HepG2 (cell line): ENCODE measurements around the gene SMKR1. TPM values are rescaled to one million over a fixed set of nuclear protein-coding genes. Genes with fewer than 3 reads are reported as not detected.

Experiments
- ATAC-seq: fragments of 200-7000 bp; cut with Tn5 transposase; 3 replicates; pipeline ENCODE4 v1.9.1; 2020; ENCODE audit warnings: mild to moderate bottlenecking, moderate library complexity
- BruUV-seq: library from RNA; stranded (reverse); fragments of 400-500 nt; replicated peaks from 2 replicates; lab custom pipeline; 2021; lab: Mats Ljungman, UMichigan
- CTCF ChIA-PET: fragments of 300-600 bp; formaldehyde crosslinking; extraction: SDS; loops from one replicate; lab custom pipeline; 2021; ENCODE audit warnings: low total read pairs, inconsistent platforms, low intra/inter-chr PET ratio; lab: Yijun Ruan, JAX
- POLR2A ChIA-PET: fragments of 350-600 bp; sonication (Branson Sonifier 250); formaldehyde crosslinking; loops from one replicate; lab custom pipeline; 2020; ENCODE audit warnings: antibody characterized with exemption, inconsistent platforms; lab: Yijun Ruan, JAX
- DNase-seq: peaks from one replicate; pipeline ENCODE4 v3.0.0-alpha.2; 2015; ENCODE audit warnings: low spot score
- FAIRE-seq: peaks from 3 replicates; lab custom pipeline; 2011; peaks lifted over from hg19 to GRCh38; lab: Jason Lieb, UNC
- H2AFZ ChIP-seq: one replicate; pipeline ENCODE4 v1.6.1; 2011; ENCODE audit warnings: low read length, inconsistent platforms
- H3K27ac ChIP-seq: fragments of 300-600 bp; 3 replicates; pipeline ENCODE4 v1.8.0; 2011; ENCODE audit warnings: mixed run types, mild to moderate bottlenecking, mixed read lengths, low read length, inconsistent platforms; ENCODE audit not compliant: insufficient read depth; ENCODE audit errors: extremely low read length
- H3K27me3 ChIP-seq, 2 experiments: fragments of 200-600 bp in 1 of 2; 2 replicates in 1 of 2; 3 replicates in 1 of 2; pipeline versions ENCODE4 v1.6.0 to v1.8.0; 2011; ENCODE audit warnings: low read length in 2 of 2, mild to moderate bottlenecking in 2 of 2, moderate library complexity in 2 of 2, inconsistent platforms in 1 of 2; ENCODE audit not compliant: insufficient read depth in 2 of 2, control insufficient read depth in 1 of 2
- H3K36me3 ChIP-seq, 2 experiments: fragments of 200-600 bp in 1 of 2; replicated peaks in 1 of 2; 2 replicates in 1 of 2; 3 replicates in 1 of 2; pipeline versions ENCODE4 v1.5.1 to v1.8.0; 2011; ENCODE audit warnings: low read length in 2 of 2, inconsistent platforms in 1 of 2; ENCODE audit not compliant: insufficient read depth in 2 of 2, control insufficient read depth in 1 of 2
- H3K4me1 ChIP-seq: 2 replicates; pipeline ENCODE4 v1.5.1; 2012; ENCODE audit warnings: low read length, inconsistent platforms; ENCODE audit not compliant: insufficient read depth
- H3K4me2 ChIP-seq: 2 replicates; pipeline ENCODE4 v1.6.0; 2011; ENCODE audit warnings: low read depth, low read length, inconsistent platforms
- H3K4me3 ChIP-seq, 3 experiments: fragments of 200-600 bp in 1 of 3; sonication (generic), shearing (Covaris generic) in 1 of 3; replicated peaks in 1 of 3; 2 replicates each; pipeline ENCODE4 v1.5.1; 2011 to 2016; ENCODE audit warnings: low read length in 3 of 3, inconsistent platforms in 2 of 3, low read depth in 2 of 3, mild to moderate bottlenecking in 2 of 3, control low read depth in 1 of 3, mixed read lengths in 1 of 3; ENCODE audit not compliant: insufficient read depth in 1 of 3
- H3K79me2 ChIP-seq: one replicate; pipeline ENCODE4 v1.6.1; 2011; ENCODE audit warnings: low read length, inconsistent platforms; ENCODE audit not compliant: insufficient read depth
- H3K9ac ChIP-seq: 2 replicates; pipeline ENCODE4 v1.6.0; 2011; ENCODE audit warnings: mild to moderate bottlenecking, low read depth, low read length, inconsistent platforms; ENCODE audit not compliant: insufficient read depth
- H3K9me3 ChIP-seq: 2 replicates; pipeline ENCODE4 v1.5.1; 2012; ENCODE audit warnings: mild to moderate bottlenecking, low read length
- H4K20me1 ChIP-seq: 2 replicates; pipeline ENCODE4 v1.6.0; 2011; ENCODE audit warnings: inconsistent platforms, mild to moderate bottlenecking, low read length, moderate library complexity; ENCODE audit not compliant: insufficient read depth
- BRF2 ChIP-seq: sonication (generic); formaldehyde crosslinking; IDR thresholded peaks from 2 replicates; pipeline ENCODE4 v1.8.1; 2022; ENCODE audit warnings: mild to moderate bottlenecking, missing genetic modification reagents
- MED8 ChIP-seq: sonication (generic); formaldehyde crosslinking; IDR thresholded peaks from 2 replicates; pipeline ENCODE4 v1.8.1; 2023; ENCODE audit warnings: mild to moderate bottlenecking, missing genetic modification reagents; ENCODE audit not compliant: insufficient replicate concordance
- NFE2 ChIP-seq: sonication (generic); formaldehyde crosslinking; IDR thresholded peaks from 2 replicates; pipeline ENCODE4 v1.4.0; 2020; ENCODE audit warnings: missing genetic modification reagents
- SALL2 ChIP-seq: sonication (generic); formaldehyde crosslinking; IDR thresholded peaks from 2 replicates; pipeline ENCODE4 v1.8.1; 2023; ENCODE audit warnings: mild to moderate bottlenecking, missing genetic modification reagents, inconsistent platforms
- SP2 ChIP-seq: sonication (generic); formaldehyde crosslinking; IDR thresholded peaks from 2 replicates; pipeline ENCODE4 v1.5.1; 2020; ENCODE audit warnings: mild to moderate bottlenecking, missing genetic modification reagents
- ZMAT5 ChIP-seq: sonication (generic); formaldehyde crosslinking; IDR thresholded peaks from 2 replicates; pipeline ENCODE4 v1.5.0; 2020; ENCODE audit warnings: mild to moderate bottlenecking, low read depth, missing genetic modification reagents, borderline replicate concordance
- ZNF441 ChIP-seq: sonication (generic); formaldehyde crosslinking; IDR thresholded peaks from 2 replicates; pipeline ENCODE4 v1.7.0; 2021; ENCODE audit warnings: missing genetic modification reagents, borderline replicate concordance
- ZNF619 ChIP-seq: sonication (generic); formaldehyde crosslinking; IDR thresholded peaks from 2 replicates; pipeline ENCODE4 v1.4.0; 2020; ENCODE audit warnings: mild to moderate bottlenecking, missing genetic modification reagents
- ZNF776 ChIP-seq: sonication (generic); formaldehyde crosslinking; IDR thresholded peaks from 2 replicates; pipeline ENCODE4 v1.4.0; 2020; ENCODE audit warnings: mild to moderate bottlenecking, missing genetic modification reagents
- ZNF879 ChIP-seq: sonication (generic); formaldehyde crosslinking; IDR thresholded peaks from 2 replicates; pipeline ENCODE4 v1.8.1; 2023; ENCODE audit warnings: missing genetic modification reagents
- ZSCAN30 ChIP-seq: sonication (generic); formaldehyde crosslinking; IDR thresholded peaks from 2 replicates; pipeline ENCODE4 v1.5.0; 2020; ENCODE audit warnings: mild to moderate bottlenecking, missing genetic modification reagents
- WGBS: methylation state at CpG from one replicate; pipeline ENCODE4 v1.1.6; 2017; ENCODE audit warnings: low lambda C conversion rate; 5-methylcytosine and 5-hydroxymethylcytosine counted together
- in situ Hi-C: cut with HindIII; loops from 2 replicates; pipeline ENCODE4 v1.10.0; 2017; ENCODE audit warnings: low pct_unique_long_range_greater_than_20kb; ENCODE audit not compliant: extremely low pct_ligation_motif_present
- intact Hi-C: fragments of 100-400 bp; cut with micrococcal nuclease; formaldehyde crosslinking; loops from one replicate; pipeline ENCODE4 v1.10.0; 2022; ENCODE audit not compliant: unreplicated experiment
- polyA plus RNA-seq, 8 experiments: library from polyadenylated mRNA; depleted of rRNA in 3 of 8; stranded (reverse) in 7 of 8; unstranded in 1 of 8; fragments of >200 nt; fragmentation: Illumina TruSeq in 4 of 8; extraction: Trizol in 4 of 8; gene quantifications; 2 replicates each; pipeline versions ENCODE4 v1.2.1 to v1.2.3, GENCODE V29; 2011 to 2016; ENCODE audit warnings: low read depth in 4 of 8, missing spikeins in 1 of 8, mixed read lengths in 1 of 8; ENCODE audit not compliant: insufficient read depth in 1 of 8
- total RNA-seq, 5 experiments: library from RNA; depleted of rRNA; stranded (reverse); fragments of >200 nt; fragmentation: Illumina TruSeq; extraction: Trizol; gene quantifications; 2 replicates each; pipeline ENCODE4 v1.2.3, GENCODE V29; 2016; ENCODE audit warnings: low read depth in 1 of 5
- TF ChIP-seq, protein P1 (sequence below): sonication (generic); formaldehyde crosslinking; IDR thresholded peaks from 2 replicates; pipeline ENCODE4 v1.5.1; 2020; ENCODE audit warnings: mild to moderate bottlenecking, missing genetic modification reagents, moderate library complexity
- TF ChIP-seq, protein P2 (sequence below): sonication (generic); formaldehyde crosslinking; IDR thresholded peaks from 2 replicates; pipeline ENCODE4 v1.4.0; 2020; ENCODE audit warnings: mild to moderate bottlenecking, missing genetic modification reagents

The SMKR1 gene
- total and polyA plus RNA-seq, 2 of the 13 experiments (the other 11 are each of a cell fraction or from before 2014, with no cell fraction given): 0.07 TPM; not detected in 1

- intact Hi-C loops: no loop called here
- TF ChIP-seq SP2 (CRISPR knock-in tag) (no peak), ZMAT5 (no peak), ZSCAN30 (CRISPR knock-in tag) (no peak), NFE2 (CRISPR knock-in tag) (no peak), SALL2 (CRISPR knock-in tag) (no peak), MED8 (CRISPR knock-in tag) (no peak), ZNF879 (no peak), ZNF441 (CRISPR knock-in tag) (no peak), ZNF776 (CRISPR knock-in tag) (no peak), ZNF619 (CRISPR knock-in tag) (no peak), BRF2 (CRISPR knock-in tag) (no peak)
- TF ChIP-seq, protein P1, sequence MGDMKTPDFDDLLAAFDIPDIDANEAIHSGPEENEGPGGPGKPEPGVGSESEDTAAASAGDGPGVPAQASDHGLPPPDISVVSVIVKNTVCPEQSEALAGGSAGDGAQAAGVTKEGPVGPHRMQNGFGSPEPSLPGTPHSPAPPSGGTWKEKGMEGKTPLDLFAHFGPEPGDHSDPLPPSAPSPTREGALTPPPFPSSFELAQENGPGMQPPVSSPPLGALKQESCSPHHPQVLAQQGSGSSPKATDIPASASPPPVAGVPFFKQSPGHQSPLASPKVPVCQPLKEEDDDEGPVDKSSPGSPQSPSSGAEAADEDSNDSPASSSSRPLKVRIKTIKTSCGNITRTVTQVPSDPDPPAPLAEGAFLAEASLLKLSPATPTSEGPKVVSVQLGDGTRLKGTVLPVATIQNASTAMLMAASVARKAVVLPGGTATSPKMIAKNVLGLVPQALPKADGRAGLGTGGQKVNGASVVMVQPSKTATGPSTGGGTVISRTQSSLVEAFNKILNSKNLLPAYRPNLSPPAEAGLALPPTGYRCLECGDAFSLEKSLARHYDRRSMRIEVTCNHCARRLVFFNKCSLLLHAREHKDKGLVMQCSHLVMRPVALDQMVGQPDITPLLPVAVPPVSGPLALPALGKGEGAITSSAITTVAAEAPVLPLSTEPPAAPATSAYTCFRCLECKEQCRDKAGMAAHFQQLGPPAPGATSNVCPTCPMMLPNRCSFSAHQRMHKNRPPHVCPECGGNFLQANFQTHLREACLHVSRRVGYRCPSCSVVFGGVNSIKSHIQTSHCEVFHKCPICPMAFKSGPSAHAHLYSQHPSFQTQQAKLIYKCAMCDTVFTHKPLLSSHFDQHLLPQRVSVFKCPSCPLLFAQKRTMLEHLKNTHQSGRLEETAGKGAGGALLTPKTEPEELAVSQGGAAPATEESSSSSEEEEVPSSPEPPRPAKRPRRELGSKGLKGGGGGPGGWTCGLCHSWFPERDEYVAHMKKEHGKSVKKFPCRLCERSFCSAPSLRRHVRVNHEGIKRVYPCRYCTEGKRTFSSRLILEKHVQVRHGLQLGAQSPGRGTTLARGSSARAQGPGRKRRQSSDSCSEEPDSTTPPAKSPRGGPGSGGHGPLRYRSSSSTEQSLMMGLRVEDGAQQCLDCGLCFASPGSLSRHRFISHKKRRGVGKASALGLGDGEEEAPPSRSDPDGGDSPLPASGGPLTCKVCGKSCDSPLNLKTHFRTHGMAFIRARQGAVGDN (CRISPR knock-in tag): no peak
- TF ChIP-seq, protein P2, sequence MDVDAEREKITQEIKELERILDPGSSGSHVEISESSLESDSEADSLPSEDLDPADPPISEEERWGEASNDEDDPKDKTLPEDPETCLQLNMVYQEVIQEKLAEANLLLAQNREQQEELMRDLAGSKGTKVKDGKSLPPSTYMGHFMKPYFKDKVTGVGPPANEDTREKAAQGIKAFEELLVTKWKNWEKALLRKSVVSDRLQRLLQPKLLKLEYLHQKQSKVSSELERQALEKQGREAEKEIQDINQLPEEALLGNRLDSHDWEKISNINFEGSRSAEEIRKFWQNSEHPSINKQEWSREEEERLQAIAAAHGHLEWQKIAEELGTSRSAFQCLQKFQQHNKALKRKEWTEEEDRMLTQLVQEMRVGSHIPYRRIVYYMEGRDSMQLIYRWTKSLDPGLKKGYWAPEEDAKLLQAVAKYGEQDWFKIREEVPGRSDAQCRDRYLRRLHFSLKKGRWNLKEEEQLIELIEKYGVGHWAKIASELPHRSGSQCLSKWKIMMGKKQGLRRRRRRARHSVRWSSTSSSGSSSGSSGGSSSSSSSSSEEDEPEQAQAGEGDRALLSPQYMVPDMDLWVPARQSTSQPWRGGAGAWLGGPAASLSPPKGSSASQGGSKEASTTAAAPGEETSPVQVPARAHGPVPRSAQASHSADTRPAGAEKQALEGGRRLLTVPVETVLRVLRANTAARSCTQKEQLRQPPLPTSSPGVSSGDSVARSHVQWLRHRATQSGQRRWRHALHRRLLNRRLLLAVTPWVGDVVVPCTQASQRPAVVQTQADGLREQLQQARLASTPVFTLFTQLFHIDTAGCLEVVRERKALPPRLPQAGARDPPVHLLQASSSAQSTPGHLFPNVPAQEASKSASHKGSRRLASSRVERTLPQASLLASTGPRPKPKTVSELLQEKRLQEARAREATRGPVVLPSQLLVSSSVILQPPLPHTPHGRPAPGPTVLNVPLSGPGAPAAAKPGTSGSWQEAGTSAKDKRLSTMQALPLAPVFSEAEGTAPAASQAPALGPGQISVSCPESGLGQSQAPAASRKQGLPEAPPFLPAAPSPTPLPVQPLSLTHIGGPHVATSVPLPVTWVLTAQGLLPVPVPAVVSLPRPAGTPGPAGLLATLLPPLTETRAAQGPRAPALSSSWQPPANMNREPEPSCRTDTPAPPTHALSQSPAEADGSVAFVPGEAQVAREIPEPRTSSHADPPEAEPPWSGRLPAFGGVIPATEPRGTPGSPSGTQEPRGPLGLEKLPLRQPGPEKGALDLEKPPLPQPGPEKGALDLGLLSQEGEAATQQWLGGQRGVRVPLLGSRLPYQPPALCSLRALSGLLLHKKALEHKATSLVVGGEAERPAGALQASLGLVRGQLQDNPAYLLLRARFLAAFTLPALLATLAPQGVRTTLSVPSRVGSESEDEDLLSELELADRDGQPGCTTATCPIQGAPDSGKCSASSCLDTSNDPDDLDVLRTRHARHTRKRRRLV (CRISPR knock-in tag): no peak
Observed at GRCh38 chr7:129531721-129532120, 29.4 kb downstream of the SMKR1 start.

More at GRCh38 chr7:129531721-129532120, 29.4 kb downstream of the SMKR1 start:
- no TSS peak for BruUV-seq
- H3K9me3 ChIP-seq: no peaks in the 10 kb centered on the region
- H4K20me1 ChIP-seq: no peaks in the 10 kb centered on the region
- POLR2A ChIA-PET: no interaction called here
- H3K9ac ChIP-seq: no peak overlapping the region
- no peak overlapping the region for H3K4me3 ChIP-seq
- 0 out of 5 replicates have a peak, but pooled peaks cover 0 to 4% of the 10 kb centered on the region in 2 experiments for H3K27me3 ChIP-seq
- 71% methylated on average over 10 of the region's 11 CpGs for WGBS
- in situ Hi-C loops: no loop called here
- no peak overlapping the region for H3K4me2 ChIP-seq
- H2AFZ ChIP-seq: no peak overlapping the region
- H3K4me1 ChIP-seq: peaks cover 18% of the 10 kb centered on the region
- DNase-seq (no peak), ATAC-seq (no peak), FAIRE-seq (no peak)
- no peak overlapping the region for H3K27ac ChIP-seq
- H3K79me2 ChIP-seq: no peaks in the 10 kb centered on the region
- CTCF ChIA-PET: no interaction called here
- H3K36me3 ChIP-seq: no peaks in the 10 kb centered on the region
